Ovary (tissue), 9 donors: ENCODE measurements around the gene SEC24A. TPM values are rescaled to one million over a fixed set of nuclear protein-coding genes. Genes with fewer than 3 reads are reported as not detected.

ENCODE experiments used
- DNase-seq, 5 donors: peaks; one replicate each; pipeline ENCODE4 v3.0.0-alpha.2; 2019 to 2020
- H3K27ac ChIP-seq, 2 donors: fragments of 200-600 bp; one replicate each; pipeline versions ENCODE4 v1.5.1 to v1.8.0; 2019 to 2022
- H3K27me3 ChIP-seq: fragments of 200-600 bp; one replicate; pipeline ENCODE4 v1.8.0; 2022
- H3K36me3 ChIP-seq: fragments of 200-600 bp; sonication (generic); one replicate; pipeline ENCODE4 v1.5.1; 2019
- H3K4me1 ChIP-seq: one replicate; pipeline ENCODE4 v1.8.1; 2013; ENCODE audit warnings: mild to moderate bottlenecking, moderate library complexity; ENCODE audit not compliant: insufficient read depth
- H3K4me3 ChIP-seq: fragments of 200-600 bp; sonication (generic); one replicate; pipeline ENCODE4 v1.5.1; 2017
- H3K9me3 ChIP-seq, 2 donors: fragments of 200-600 bp in 1 of 2; sonication (generic) in 1 of 2; one replicate each; pipeline versions ENCODE4 v1.5.1 to v1.8.1; 2013 to 2019; ENCODE audit warnings: mild to moderate bottlenecking in 1 of 2, moderate library complexity in 1 of 2
- CTCF ChIP-seq, 3 donors: fragments of 450-650 bp in 2 of 3; fragments of 200-600 bp in 1 of 3; IDR thresholded peaks; one replicate each; pipeline versions ENCODE4 v1.5.1 to v1.8.0; 2016 to 2022; ENCODE audit warnings: antibody characterized with exemption in 3 of 3, mild to moderate bottlenecking in 1 of 3
- EP300 ChIP-seq: sonication (generic); formaldehyde crosslinking; IDR thresholded peaks from one replicate; pipeline ENCODE4 v1.6.1; 2017; ENCODE audit warnings: antibody characterized with exemption
- POLR2A ChIP-seq: fragments of 450-650 bp; IDR thresholded peaks from one replicate; pipeline ENCODE4 v1.6.1; 2017; ENCODE audit warnings: antibody characterized with exemption, mild to moderate bottlenecking, moderate library complexity
- WGBS, 3 donors: extraction: QIAGEN DNeasy Blood & Tissue Kit in 1 of 3; methylation state at CpG; one replicate each; pipeline versions ENCODE4 v1.1.5 to v1.1.7; 2013 to 2017; 5-methylcytosine and 5-hydroxymethylcytosine counted together
- intact Hi-C, 4 donors: fragments of 100-400 bp; cut with DNase I; formaldehyde crosslinking; loops; one replicate each; pipeline versions ENCODE4 v1.11.0 to v1.15.1; 2022 to 2023
- polyA plus RNA-seq, 2 donors: library from polyadenylated mRNA; stranded (reverse); fragments of 200-250 nt in 1 of 2; fragments of 350-450 nt in 1 of 2; fragmentation: Illumina TruSeq in 1 of 2; extraction: RNeasy Lipid Tissue Mini Kit (QIAGEN cat#74804) in 1 of 2; gene quantifications; one replicate each; pipeline ENCODE4 v1.2.3, GENCODE V29; 2013 to 2014
- small RNA-seq: library from RNA; depleted of rRNA; stranded (forward); fragments of <200 nt; gene quantifications from one replicate; pipeline ENCODE3, GENCODE V24; 2016
- total RNA-seq, 7 donors: library from RNA; depleted of rRNA in 2 of 7; stranded (reverse); fragments of >200 nt in 2 of 7; fragmentation: NEBNext Ultra II Directional in 3 of 7; extraction: Animal tissue kit (Norgen Biotek cat#: 25700) in 3 of 7; gene quantifications; one replicate each; pipeline versions ENCODE4 v1.1.0 to v1.2.4, GENCODE V29; 2016 to 2023
- donor health status: DM: no; HTN: no; CAD: no; lungs with moderate emphysema.
- donor health status: DM: no; HTN: no; CAD: no.
- donor health status: Bipolar disorder and iron deficiency.
- donor health status: DM: yes; HTN: yes; CAD: no.
- donor health status: DM: no; HTN: no; CAD: no.
- donor health status: DM: yes; HTN: yes; CAD: no.

SEC24A gene
- total and polyA plus RNA-seq, 9 donors = 5.0 to 22.3 (median 14.7) TPM

- Histone ChIP-seq H3K27ac (no peak overlapping the region), H3K9me3 (no peaks in the 10 kb centered on the region), H3K27me3 (no peaks in the 10 kb centered on the region), H3K36me3 (no peaks in the 10 kb centered on the region), H3K4me3 (no peak overlapping the region), H3K4me1 (no peaks in the 10 kb centered on the region)
- 33 to 50% (median 43%) methylated on average over 4 of the region's 4 CpGs for WGBS, 3 donors
- intact Hi-C loops = no loop called here
- DNase-seq = no peak
- TF ChIP-seq POLR2A (no peak), CTCF (IDR thresholded peaks at IDR 0.05) (no peak), EP300 (no peak)
Observed at GRCh38 chr5:134769206-134769605, 120.6 kb downstream of the SEC24A start.

GRCh38 chr5:134772461-134773125 lies 124.0 kb downstream of the SEC24A start:
- TF ChIP-seq EP300 = no peak
- no peak for TF ChIP-seq CTCF (IDR thresholded peaks at IDR 0.05)
- no peak for TF ChIP-seq POLR2A
- H3K27me3 ChIP-seq = no peaks in the 10 kb centered on the region
- no peak overlapping the region for H3K27ac ChIP-seq
- no peak for DNase-seq
- WGBS, 3 donors = 88 to 94% (median 89%) methylated on average over 10 of the region's 10 CpGs
- H3K36me3 ChIP-seq = no peaks in the 10 kb centered on the region
- no peaks in the 10 kb centered on the region for H3K4me1 ChIP-seq
- no peaks in the 10 kb centered on the region for H3K9me3 ChIP-seq
- H3K4me3 ChIP-seq = no peak overlapping the region
- intact Hi-C loops = loop anchor here in 1 of 4 donors (5.0 kb wide), 1 partner anchor 1360 kb away; no protein-coding TSS in a partner anchor

- H3K27me3 ChIP-seq = no peaks in the 10 kb centered on the region
- DNase-seq = no peak
- no peaks in the 10 kb centered on the region for H3K36me3 ChIP-seq
- no peak overlapping the region for H3K4me3 ChIP-seq
- no peaks in the 10 kb centered on the region for H3K4me1 ChIP-seq
- intact Hi-C loops = no loop called here
- no peaks in the 10 kb centered on the region for H3K9me3 ChIP-seq
- H3K27ac ChIP-seq = no peak overlapping the region
- TF ChIP-seq POLR2A (no peak), EP300 (no peak), CTCF (IDR thresholded peaks at IDR 0.05) (no peak)
- WGBS, 3 donors = 81 to 97% (median 93%) methylated on average over 2 of the region's 2 CpGs
Observed at GRCh38 chr5:134777366-134777765, 128.8 kb downstream of the SEC24A start.

Small RNA genes within 50 kb of the gene (small RNA-seq; reads per million reads assigned to genes)
- gene RNU6-1164P = not detected
- gene RNU6-1311P = not detected
- not detected for gene RNU6-757P

Other genes with a start within 250 kb of the SEC24A start
- 10 to 100 TPM; 12.2 to 18.0 (median 15.3) TPM for gene CDKN2AIPNL, start 236.9 kb upstream of the SEC24A start, total RNA-seq
- gene CDKN2AIPNL, start 236.9 kb upstream of the SEC24A start, polyA plus RNA-seq = 10 to 100 TPM; 21.1 to 29.0 TPM
- 10 to 100 TPM; 31.4 to 82.9 (median 74.9) TPM for gene JADE2, start 123.1 kb upstream of the SEC24A start, total RNA-seq
- gene JADE2, start 123.1 kb upstream of the SEC24A start, polyA plus RNA-seq = 10 to 100 TPM; 23.2 to 28.1 TPM
- gene SAR1B, start 16.0 kb upstream of the SEC24A start, total RNA-seq = 10 to 100 TPM; 19.0 to 56.3 (median 41.8) TPM
- 10 to 100 TPM; 10.5 to 31.3 TPM for gene SAR1B, start 16.0 kb upstream of the SEC24A start, polyA plus RNA-seq
- gene CAMLG, start 89.8 kb downstream of the SEC24A start, total RNA-seq = 10 to 100 TPM; 40.6 to 78.5 (median 65.3) TPM
- 10 to 100 TPM; 84.6 to 91.9 TPM for gene CAMLG, start 89.8 kb downstream of the SEC24A start, polyA plus RNA-seq
- gene DDX46, start 110.0 kb downstream of the SEC24A start, total RNA-seq = 10 to 100 TPM; 27.4 to 54.7 (median 41.1) TPM
- gene DDX46, start 110.0 kb downstream of the SEC24A start, polyA plus RNA-seq = 10 to 100 TPM; 17.8 to 37.1 TPM
- gene C5orf24, start 197.2 kb downstream of the SEC24A start, total RNA-seq = 10 to 100 TPM; 34.5 to 46.8 (median 36.8) TPM
- 10 to 100 TPM; 20.0 to 34.1 TPM for gene C5orf24, start 197.2 kb downstream of the SEC24A start, polyA plus RNA-seq
- 10 to 100 TPM; 55.3 to 75.0 (median 70.9) TPM for gene TXNDC15, start 225.6 kb downstream of the SEC24A start, total RNA-seq
- 100 to 1,000 TPM in 1 of 2 donors, 10 to 100 TPM in 1; 77.9 to 150 TPM for gene TXNDC15, start 225.6 kb downstream of the SEC24A start, polyA plus RNA-seq